HG03196 (cell line): Measurements from ENCODE around the gene G2E3.
A peak's percentile ranks its signal among the peaks of the same experiment; 100 is the strongest.
"Not testable (repeated sequence)": the region's sequence is repeated elsewhere in the genome, so short reads cannot be mapped to it uniquely, and the experiment has no call there.

Experiments used
- ATAC-seq: cut with Tn5 transposase; IDR thresholded peaks from one replicate; pipeline ENCODE4 v1.9.1; 2021; ENCODE audit not compliant: unreplicated experiment

G2E3 gene

GRCh38 chr14:30603402-30603801 lies 44.4 kb downstream of the G2E3 start:
- no peak for ATAC-seq

DNA sequence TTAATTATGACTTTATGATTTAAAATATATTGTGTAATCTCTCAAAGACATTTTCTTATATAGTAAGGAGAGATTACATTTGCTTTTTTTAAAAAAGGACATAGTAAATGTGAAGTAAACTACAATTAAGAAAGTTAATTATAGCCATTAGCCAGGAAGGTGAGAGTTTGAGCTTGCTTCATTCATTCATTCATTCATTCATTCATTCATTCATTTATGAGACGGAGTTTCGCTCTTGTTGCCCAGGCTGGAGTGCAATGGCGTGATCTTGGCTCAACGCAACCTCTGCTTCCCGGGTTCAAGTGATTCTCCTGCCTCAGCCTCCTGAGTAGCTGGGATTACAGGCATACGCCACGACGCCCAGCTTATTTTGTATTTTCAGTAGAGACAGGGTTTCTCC lies 45.7 kb downstream of the G2E3 start:
- not testable (repeated sequence) for ATAC-seq

GRCh38 chr14:30607156-30607780 lies 48.3 kb downstream of the G2E3 start:
- no peak for ATAC-seq

DNA sequence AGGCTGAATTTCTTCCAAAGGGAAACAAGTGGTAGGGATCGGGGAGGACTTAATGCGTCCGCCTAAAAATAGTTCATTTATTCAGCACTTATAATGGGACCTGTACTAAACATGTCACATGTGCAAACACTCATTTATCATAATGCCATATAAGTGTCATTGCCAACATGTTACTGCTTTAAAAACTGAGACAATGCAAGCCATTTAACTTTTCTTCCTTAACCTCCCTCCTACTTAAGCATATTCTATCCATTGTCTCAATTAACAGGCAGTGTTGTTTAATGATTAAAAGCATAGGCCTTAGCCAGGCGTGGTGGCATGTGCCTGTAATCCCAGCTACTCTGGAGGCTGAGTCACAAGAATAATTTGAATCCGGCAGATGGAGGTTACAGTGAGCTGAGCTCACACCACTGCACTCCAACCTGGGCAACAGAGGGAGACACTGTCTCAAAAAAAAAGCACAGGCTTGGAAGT lies 49.6 kb downstream of the G2E3 start:
- ATAC-seq, result no peak

DNA sequence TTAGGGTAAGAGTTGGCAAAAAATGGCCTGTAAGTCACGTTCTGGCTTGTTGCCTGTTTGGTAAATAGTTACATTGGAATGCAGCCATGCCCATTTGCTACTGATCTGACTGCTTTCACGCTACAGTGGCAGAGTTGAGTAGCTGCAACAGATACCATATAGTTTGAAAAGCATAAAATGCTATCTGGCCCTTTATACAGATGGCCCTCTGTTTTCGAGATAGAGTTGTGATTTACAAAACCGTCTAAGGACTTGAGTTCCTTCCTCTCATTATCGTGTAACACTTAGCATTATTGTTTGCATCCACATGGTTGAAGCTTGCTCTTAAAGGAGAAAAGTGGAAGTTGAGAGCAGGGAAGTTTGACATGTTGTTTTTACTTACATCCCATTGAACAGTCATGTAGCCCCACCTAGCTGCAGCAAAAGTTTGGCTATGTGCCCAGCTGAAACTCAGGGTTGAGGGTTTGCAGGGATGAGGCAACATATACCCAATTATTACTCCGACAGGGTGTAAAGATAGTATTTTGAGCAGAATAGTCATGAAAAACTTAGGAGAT lies 51.9 kb downstream of the G2E3 start:
- no peak for ATAC-seq

DNA sequence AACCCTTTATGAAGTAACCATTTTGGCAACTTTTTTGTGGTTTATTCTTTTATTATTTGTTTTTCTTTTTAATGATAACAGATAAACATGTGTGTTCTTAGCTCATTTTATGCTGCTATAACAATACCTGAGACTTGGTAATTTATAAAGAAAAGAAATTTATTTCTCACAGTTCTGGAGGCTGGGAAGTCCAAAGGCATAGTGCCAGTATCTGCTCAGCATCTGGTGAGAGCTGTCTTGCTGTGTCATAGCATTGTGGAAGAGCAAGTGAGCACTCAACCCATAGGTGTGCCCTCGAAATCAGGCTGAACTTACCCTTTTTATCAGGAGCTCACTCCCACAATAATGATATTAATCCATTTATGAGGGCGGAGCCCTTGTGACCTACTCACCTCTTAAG lies 55.2 kb downstream of the G2E3 start:
- ATAC-seq, result no peak

DNA sequence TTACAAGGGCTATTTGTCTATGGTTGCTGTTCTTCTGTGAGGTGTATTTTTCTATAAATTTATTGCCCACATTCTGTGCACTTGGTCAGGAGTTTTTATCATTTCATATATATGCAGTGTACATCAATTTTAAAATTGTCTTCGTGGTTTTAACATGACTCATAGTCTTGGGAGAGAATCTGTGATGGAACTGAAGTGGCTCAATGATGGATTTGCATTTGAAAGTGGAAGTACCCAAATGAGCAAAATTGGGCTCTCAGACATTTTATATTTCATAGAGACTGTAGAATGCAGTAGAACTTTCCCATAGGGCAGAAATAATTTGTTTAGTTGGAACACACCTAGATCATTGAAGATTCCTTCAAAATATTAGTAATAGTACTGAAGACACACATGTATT lies 61.2 kb downstream of the G2E3 start:
- peak; percentile 52 for ATAC-seq

- no peak for ATAC-seq
Measured at GRCh38 chr14:30621354-30621939, 62.5 kb downstream of the G2E3 start.

- ATAC-seq, result peak; percentile 95
Measured at GRCh38 chr14:30621940-30622830, 63.2 kb downstream of the G2E3 start, which contains the start of gene SCFD1. TSS of gene SCFD1 (plus strand) at chr14:30622319. CDS start at chr14:30622339, 20 bp downstream.

- ATAC-seq, result no peak
Measured at GRCh38 chr14:30623412-30624131, 64.6 kb downstream of the G2E3 start.

GRCh38 chr14:30624132-30624423 lies 65.1 kb downstream of the G2E3 start:
- ATAC-seq, result no peak

- ATAC-seq, result no peak
Measured at GRCh38 chr14:30625533-30625932, 66.6 kb downstream of the G2E3 start.

DNA sequence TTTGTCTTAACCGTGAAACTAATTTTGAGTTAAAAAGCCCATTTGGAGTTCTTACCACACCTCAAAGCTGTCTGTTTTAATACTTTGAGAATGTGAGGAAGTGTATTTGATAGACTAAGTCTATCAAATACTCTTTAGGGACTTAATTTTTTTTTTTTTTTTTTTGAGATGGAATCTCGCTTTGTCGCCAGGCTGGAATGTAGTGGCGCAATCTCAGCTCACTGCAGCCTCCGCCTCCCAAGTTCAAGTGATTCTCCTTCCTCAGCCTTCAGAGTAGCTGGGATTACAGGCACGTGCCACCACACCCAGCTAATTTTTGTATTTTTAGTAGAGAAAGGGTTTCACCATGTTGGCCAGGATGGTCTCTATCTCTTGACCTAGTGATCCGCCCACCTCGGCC lies 70.5 kb downstream of the G2E3 start:
- not testable (repeated sequence) for ATAC-seq

DNA sequence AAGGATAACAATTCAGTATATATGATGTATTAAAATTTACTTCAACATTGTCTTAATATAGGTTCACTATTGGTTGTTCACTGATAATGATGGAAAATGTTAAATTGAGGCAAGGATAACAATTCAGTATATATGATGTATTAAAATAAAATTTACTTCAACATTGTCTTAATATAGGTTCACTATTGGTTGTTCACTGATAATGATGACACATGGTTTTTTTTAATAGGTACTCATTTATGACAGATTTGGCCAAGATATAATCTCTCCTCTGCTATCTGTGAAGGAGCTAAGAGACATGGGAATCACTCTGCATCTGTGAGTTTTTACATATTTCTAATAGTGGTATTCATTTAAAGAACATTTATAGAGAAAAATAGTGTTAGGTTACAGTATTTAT lies 71.3 kb downstream of the G2E3 start:
- no peak for ATAC-seq

GRCh38 chr14:30632730-30633129 lies 73.8 kb downstream of the G2E3 start:
- ATAC-seq, result no peak

DNA sequence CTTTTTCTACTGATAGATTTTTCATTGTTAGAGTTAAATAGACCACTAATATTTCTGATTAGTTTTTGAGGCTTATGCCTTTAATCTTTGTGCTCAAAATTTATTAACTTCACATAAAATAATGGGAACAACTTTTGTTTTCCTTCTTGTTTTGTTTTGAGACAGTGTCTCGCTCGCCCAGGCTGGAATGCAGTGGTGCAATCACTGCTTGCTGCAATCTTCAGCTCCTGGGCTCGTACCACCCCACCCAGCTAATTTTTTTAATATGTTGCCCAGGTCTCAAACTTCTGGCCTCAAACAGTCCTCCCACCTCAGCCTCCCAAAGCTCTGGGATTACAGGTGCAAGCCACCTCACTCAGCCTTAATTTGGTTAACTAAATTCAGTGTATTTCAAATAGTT lies 80.0 kb downstream of the G2E3 start:
- ATAC-seq, result no peak

DNA sequence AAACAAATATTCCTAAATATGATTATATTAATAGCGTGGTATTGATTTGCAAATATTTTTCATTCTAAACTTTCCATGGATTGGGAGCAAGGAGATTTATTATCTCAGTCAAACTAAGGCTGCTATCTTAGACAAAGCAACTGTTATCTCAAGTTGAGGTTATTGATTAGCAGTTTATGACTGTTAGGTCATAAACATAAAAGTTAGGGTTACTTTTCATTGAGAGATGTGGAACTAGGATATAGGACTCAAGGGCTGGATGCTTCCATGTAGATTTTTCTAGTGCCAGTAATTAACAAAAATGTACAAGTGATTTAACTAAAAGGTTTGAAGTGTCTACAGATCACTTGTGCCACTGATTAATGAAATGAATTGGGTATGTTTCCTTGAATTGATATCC lies 82.2 kb downstream of the G2E3 start:
- ATAC-seq, result no peak

- ATAC-seq, result not testable (repeated sequence)
Measured at GRCh38 chr14:30644462-30644861, 85.5 kb downstream of the G2E3 start.

DNA sequence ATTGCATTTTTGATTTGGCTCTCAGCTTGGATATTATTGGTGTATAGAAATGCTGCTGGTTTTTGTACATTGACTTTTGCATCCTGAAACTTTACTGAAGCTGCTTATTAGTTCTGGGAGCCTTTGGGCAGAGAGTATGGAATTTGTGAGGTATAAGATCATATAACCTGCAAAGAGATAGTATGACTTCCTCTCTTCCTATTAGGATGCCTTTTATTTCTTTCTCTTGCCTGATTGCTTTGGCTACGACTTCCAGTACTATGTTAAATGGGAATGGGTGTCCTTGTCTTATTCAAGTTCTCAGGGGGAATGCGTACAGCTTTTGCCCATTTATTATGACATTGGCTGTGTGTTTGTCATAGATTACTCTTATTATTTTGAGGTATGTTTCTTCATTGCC lies 86.6 kb downstream of the G2E3 start:
- ATAC-seq, result no peak

DNA sequence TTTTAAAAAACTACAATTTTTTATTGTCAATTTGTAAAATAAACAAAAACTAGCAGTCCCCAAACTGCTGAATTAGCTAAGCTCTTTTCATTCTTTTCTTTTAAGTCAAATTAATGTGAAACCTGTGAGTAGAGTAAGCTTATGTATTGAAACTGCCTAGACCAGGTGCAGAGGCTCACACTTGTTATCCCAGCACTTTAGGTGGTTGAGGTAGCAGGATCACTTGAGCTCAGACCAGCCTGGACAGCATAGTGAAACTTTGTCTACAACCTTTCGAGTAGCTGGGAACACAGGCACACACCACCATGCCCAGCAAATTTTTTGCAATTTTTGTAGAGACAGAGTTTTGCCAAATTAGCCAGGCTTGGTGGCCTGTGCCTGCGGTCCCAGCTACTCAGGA lies 89.5 kb downstream of the G2E3 start:
- no peak for ATAC-seq

DNA sequence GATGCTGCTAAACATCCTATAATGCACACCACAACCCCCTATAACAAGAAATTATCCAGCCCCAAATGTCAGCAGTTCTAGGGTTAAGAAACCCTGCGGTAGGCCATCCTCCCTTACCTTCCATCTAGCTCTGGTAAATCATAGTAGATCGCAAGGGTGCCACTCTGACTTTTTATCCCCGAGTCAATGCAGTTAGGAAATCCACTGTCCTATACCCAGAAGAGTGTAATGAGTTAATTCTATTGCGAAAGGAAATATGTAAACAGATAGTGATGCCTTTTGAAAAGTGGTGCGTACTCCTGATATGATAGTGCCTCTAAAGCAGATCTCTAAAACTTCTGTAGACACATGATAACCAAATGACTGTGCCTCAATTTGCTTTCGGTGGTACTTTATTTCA lies 93.0 kb downstream of the G2E3 start:
- ATAC-seq, result no peak
